Body of pancreas (tissue), 4 donors: ENCODE results near the gene ANKRD28.

ENCODE experiments used
- POLR2A ChIP-seq, 3 donors: fragments of 450-650 bp; IDR thresholded peaks; one replicate each; pipeline ENCODE4 v1.6.1; 2016; ENCODE audit warnings: antibody characterized with exemption in 3 of 3, mild to moderate bottlenecking in 2 of 3
- TF ChIP-seq, protein P1 (sequence below), 7 experiments: fragments of 450-650 bp in 4 of 7; fragments of 200-600 bp in 3 of 7; sonication (generic) in 3 of 7; IDR thresholded peaks; one replicate each; pipeline ENCODE4 v1.5.1; 2016 to 2019; ENCODE audit warnings: antibody characterized with exemption in 7 of 7

DNA sequence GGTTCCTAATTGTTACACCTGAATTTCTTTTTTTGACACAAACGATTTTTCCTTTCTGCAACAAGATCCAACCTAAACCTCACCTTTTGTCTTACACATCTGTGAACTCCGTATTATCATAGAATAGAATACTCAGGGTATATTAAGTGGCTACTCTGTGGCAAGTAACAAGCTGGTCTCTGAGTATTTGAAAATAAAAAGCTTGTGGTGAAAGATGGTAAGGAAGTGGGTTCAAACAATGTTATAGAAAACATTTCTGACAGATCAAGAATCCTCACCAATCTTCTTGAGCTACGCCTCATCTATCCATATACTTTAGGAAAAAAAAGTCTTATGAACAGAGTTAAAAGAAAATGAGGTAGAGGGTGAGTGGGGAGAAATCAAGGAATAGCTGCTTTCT lies 3.5 kb upstream of the ANKRD28 start:
- TF ChIP-seq, protein P1, sequence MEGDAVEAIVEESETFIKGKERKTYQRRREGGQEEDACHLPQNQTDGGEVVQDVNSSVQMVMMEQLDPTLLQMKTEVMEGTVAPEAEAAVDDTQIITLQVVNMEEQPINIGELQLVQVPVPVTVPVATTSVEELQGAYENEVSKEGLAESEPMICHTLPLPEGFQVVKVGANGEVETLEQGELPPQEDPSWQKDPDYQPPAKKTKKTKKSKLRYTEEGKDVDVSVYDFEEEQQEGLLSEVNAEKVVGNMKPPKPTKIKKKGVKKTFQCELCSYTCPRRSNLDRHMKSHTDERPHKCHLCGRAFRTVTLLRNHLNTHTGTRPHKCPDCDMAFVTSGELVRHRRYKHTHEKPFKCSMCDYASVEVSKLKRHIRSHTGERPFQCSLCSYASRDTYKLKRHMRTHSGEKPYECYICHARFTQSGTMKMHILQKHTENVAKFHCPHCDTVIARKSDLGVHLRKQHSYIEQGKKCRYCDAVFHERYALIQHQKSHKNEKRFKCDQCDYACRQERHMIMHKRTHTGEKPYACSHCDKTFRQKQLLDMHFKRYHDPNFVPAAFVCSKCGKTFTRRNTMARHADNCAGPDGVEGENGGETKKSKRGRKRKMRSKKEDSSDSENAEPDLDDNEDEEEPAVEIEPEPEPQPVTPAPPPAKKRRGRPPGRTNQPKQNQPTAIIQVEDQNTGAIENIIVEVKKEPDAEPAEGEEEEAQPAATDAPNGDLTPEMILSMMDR (IDR thresholded peaks at IDR 0.05): no peak
- TF ChIP-seq POLR2A (IDR thresholded peaks at IDR 0.05): no peak
